Prostate gland (tissue), 2 donors: ENCODE data around the gene TMEM135. TPM values are rescaled to one million over a fixed set of nuclear protein-coding genes. Genes with fewer than 3 reads are reported as not detected.
"Not testable (repeated sequence)": the region's sequence is repeated elsewhere in the genome, so short reads cannot be mapped to it uniquely, and the experiment has no call there.

Experiments
- DNase-seq: peaks from one replicate; pipeline ENCODE4 v3.0.0-alpha.2; 2019; ENCODE audit warnings: low spot score
- H3K27ac ChIP-seq, 2 donors: fragments of 200-600 bp; sonication (generic); 2 replicates each; pipeline ENCODE4 v1.5.1; 2017 to 2019
- H3K27me3 ChIP-seq: fragments of 200-600 bp; sonication (generic); replicated peaks from 2 replicates; pipeline ENCODE4 v1.5.1; 2019; ENCODE audit not compliant: insufficient read depth
- H3K36me3 ChIP-seq, 2 donors: fragments of 200-600 bp; sonication (generic); 1 replicate in 1 of 2; 2 replicates in 1 of 2; pipeline versions ENCODE4 v1.5.1 to v1.8.1; 2017 to 2019
- H3K4me1 ChIP-seq: fragments of 200-600 bp; sonication (generic); replicated peaks from 2 replicates; pipeline ENCODE4 v1.5.1; 2019
- H3K4me3 ChIP-seq, 2 donors: fragments of 200-600 bp; sonication (generic); 2 replicates each; pipeline ENCODE4 v1.5.1; 2017 to 2019
- H3K9me3 ChIP-seq: fragments of 200-600 bp; sonication (generic); 2 replicates; pipeline ENCODE4 v1.5.1; 2017
- POLR2A ChIP-seq: fragments of 450-650 bp; IDR thresholded peaks from one replicate; pipeline ENCODE4 v1.6.1; 2016; ENCODE audit warnings: antibody characterized with exemption, mild to moderate bottlenecking
- POLR2AphosphoS5 ChIP-seq: sonication (generic); formaldehyde crosslinking; IDR thresholded peaks from one replicate; pipeline ENCODE4 v1.6.1; 2017; ENCODE audit warnings: antibody characterized with exemption
- WGBS: methylation state at CpG from one replicate; pipeline ENCODE4 v1.1.5; 2018; 5-methylcytosine and 5-hydroxymethylcytosine counted together
- intact Hi-C: fragments of 100-400 bp; cut with DNase I; formaldehyde crosslinking; loops from one replicate; pipeline ENCODE4 v1.14.2; 2022
- total RNA-seq, 2 donors: library from RNA; depleted of rRNA; stranded (reverse); fragments of >200 nt; gene quantifications; one replicate each; pipeline ENCODE4 v1.1.0, GENCODE V29; 2016
- TF ChIP-seq, protein P1 (sequence below), 4 experiments: fragments of 200-600 bp in 2 of 4; fragments of 450-650 bp in 2 of 4; sonication (generic) in 2 of 4; IDR thresholded peaks; 1 replicate in 3 of 4; 2 replicates in 1 of 4; pipeline ENCODE4 v1.5.1; 2016 to 2019; ENCODE audit warnings: antibody characterized with exemption in 4 of 4, mild to moderate bottlenecking in 2 of 4, moderate library complexity in 2 of 4

Gene TMEM135
- total RNA-seq, 2 donors from 2014 or later = 22.3 to 42.1 TPM

DNA sequence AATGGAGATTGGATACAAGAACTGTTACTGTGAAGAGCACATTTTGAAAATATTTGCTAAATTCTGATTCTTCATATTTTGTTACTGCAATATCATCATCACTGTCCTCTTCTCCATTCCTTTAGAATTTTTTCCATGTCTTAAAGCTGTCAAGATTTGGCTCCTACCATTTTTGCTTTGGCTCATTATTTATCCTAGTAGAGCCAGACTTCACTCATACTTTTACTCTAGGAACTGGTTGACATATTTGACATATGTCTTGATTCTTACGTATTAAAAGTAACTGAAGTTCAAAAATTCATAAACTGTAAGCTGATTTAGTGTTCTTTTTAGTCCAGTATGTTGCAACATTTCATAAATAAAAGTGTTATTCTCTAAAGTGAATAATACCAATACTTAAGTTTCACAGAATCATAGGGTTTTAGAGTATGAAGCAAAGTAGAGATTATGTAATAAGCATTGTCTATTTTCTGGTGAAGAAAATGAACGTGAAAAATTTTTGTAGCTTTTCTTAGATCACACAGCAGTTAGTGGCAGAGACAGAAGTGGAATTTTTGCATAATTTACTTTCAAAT is 225.6 kb downstream of the TMEM135 start:
- Histone ChIP-seq H3K36me3 (no peaks in the 10 kb centered on the region), H3K9me3 (no peaks in the 10 kb centered on the region), H3K27me3 (no peaks in the 10 kb centered on the region), H3K4me1 (no peaks in the 10 kb centered on the region), H3K27ac (no peak overlapping the region), H3K4me3 (no peak overlapping the region)
- no peak for DNase-seq
- intact Hi-C loops = no loop called here
- no peak for TF ChIP-seq POLR2AphosphoS5
- TF ChIP-seq, protein P1, sequence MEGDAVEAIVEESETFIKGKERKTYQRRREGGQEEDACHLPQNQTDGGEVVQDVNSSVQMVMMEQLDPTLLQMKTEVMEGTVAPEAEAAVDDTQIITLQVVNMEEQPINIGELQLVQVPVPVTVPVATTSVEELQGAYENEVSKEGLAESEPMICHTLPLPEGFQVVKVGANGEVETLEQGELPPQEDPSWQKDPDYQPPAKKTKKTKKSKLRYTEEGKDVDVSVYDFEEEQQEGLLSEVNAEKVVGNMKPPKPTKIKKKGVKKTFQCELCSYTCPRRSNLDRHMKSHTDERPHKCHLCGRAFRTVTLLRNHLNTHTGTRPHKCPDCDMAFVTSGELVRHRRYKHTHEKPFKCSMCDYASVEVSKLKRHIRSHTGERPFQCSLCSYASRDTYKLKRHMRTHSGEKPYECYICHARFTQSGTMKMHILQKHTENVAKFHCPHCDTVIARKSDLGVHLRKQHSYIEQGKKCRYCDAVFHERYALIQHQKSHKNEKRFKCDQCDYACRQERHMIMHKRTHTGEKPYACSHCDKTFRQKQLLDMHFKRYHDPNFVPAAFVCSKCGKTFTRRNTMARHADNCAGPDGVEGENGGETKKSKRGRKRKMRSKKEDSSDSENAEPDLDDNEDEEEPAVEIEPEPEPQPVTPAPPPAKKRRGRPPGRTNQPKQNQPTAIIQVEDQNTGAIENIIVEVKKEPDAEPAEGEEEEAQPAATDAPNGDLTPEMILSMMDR (IDR thresholded peaks at IDR 0.05) = no peak
- no peak for TF ChIP-seq POLR2A
- WGBS = 26% methylated on average over 2 of the region's 2 CpGs

DNA sequence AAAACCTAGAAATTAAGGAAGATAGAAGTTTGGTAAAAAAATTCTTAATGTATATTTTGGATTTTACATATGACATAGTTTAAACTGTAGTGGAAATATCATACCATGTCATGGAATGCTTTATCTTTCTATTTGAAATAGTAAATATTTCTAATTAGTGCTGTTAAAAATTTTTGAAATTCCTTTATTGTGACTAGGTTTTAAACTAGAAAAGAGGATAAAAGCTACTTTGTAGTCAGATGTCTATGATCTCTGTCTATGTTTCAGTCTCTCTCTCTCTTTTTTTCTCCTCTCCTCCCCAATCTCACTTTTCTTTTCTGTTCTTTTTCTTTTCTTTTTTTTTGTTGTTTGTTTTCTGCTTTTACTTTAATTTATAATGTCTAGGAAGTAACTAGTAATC is 226.2 kb downstream of the TMEM135 start:
- no peaks in the 10 kb centered on the region for H3K36me3 ChIP-seq
- TF ChIP-seq POLR2AphosphoS5 = no peak
- TF ChIP-seq, protein P1 (IDR thresholded peaks at IDR 0.05) = no peak
- no peak for TF ChIP-seq POLR2A
- H3K27me3 ChIP-seq = no peaks in the 10 kb centered on the region
- H3K4me3 ChIP-seq = no peak overlapping the region
- DNase-seq = no peak
- H3K4me1 ChIP-seq = no peaks in the 10 kb centered on the region
- intact Hi-C loops = no loop called here
- no peaks in the 10 kb centered on the region for H3K9me3 ChIP-seq
- no peak overlapping the region for H3K27ac ChIP-seq

DNA sequence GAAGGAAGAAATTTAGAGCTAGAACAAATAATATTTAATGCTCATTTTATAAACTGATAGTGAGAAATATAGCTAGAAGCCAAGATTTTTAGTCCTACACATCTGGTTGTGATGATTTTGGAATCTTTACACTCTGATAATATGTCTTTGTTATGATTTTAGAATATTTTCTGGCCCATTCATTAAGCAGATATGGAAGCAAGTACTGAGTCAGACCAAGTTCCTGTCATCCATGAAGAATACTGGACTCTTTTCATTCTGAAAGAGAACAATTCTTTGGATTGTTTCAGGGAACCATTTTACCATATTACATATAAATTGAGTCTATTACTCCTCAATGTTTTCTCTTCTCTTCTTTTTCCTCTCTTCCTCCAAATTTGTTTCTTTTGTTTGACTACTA is 227.4 kb downstream of the TMEM135 start:
- Histone ChIP-seq H3K27ac (no peak overlapping the region), H3K4me3 (no peak overlapping the region), H3K9me3 (no peaks in the 10 kb centered on the region), H3K27me3 (no peaks in the 10 kb centered on the region), H3K4me1 (no peaks in the 10 kb centered on the region), H3K36me3 (no peaks in the 10 kb centered on the region)
- intact Hi-C loops = no loop called here
- no peak for TF ChIP-seq POLR2AphosphoS5
- TF ChIP-seq POLR2A = no peak
- TF ChIP-seq, protein P1 (IDR thresholded peaks at IDR 0.05) = no peak
- no peak for DNase-seq

DNA sequence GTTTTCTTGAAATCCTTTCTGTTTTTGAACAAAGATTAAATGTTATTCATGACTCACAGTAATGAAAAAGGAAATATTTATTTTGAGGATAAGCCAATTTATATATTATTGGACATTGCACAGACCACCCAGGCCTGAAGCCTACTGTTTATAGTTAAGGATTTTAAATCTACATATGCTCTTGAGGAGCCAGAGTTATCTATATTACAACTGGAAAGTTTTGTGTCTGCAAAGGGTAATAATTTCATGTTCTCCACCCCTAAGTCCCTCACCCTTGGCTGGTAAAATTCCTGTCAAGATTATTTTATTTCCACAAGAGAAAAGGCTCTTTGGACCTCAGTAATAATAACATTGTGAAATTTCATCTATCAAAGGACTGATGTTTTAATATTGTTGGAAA is 228.2 kb downstream of the TMEM135 start:
- DNase-seq = no peak
- H3K27me3 ChIP-seq = no peaks in the 10 kb centered on the region
- no peaks in the 10 kb centered on the region for H3K36me3 ChIP-seq
- no peak overlapping the region for H3K4me3 ChIP-seq
- TF ChIP-seq, protein P1 (IDR thresholded peaks at IDR 0.05) = no peak
- TF ChIP-seq POLR2A (no peak), POLR2AphosphoS5 (no peak)
- intact Hi-C loops = no loop called here
- no peak overlapping the region for H3K27ac ChIP-seq
- H3K4me1 ChIP-seq = no peaks in the 10 kb centered on the region
- no peaks in the 10 kb centered on the region for H3K9me3 ChIP-seq

DNA sequence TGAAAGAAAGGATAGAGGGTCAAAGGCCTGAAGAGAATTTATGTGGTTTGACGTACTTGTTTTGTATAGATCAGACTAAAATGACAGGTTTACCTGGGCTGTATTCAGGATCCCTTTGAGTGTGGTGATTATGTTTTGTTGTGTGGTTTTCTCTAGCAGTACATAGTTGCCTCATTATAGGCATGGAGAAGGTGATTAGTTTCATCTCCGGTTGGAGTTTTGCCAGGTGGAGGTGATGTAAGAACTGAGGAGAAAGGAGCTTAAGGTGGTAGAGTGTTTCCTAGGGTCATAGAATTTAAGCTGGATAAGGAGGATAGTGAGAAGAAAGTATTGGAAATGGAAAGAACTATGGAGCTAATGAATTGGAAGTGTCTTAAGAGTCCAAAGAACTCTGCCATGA is 229.0 kb downstream of the TMEM135 start:
- Histone ChIP-seq H3K27me3 (no peaks in the 10 kb centered on the region), H3K4me1 (no peaks in the 10 kb centered on the region), H3K27ac (no peak overlapping the region), H3K36me3 (no peaks in the 10 kb centered on the region), H3K4me3 (no peak overlapping the region), H3K9me3 (no peaks in the 10 kb centered on the region)
- intact Hi-C loops = no loop called here
- 69% methylated on average over 2 of the region's 2 CpGs for WGBS
- no peak for DNase-seq
- TF ChIP-seq, protein P1 (IDR thresholded peaks at IDR 0.05) = no peak
- TF ChIP-seq POLR2AphosphoS5 = no peak
- no peak for TF ChIP-seq POLR2A

DNA sequence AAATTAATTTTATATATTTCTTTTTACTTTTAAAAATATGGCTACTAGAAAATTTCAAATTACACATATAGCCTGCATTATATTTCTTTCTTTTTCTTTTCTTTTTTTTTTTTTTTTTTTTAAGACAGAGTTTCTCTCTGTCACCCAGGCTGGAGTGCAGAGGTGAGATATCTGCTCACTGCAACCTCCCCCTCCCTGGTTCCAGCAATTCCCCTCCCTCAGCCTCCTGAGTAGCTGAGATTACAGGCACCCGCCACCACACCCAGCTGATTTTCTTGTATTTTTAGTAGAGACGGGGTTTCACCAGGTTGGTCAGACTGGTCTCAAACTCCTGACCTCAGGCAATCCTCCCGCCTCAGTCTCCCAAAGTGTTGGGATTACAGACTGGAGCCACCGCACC is 234.2 kb downstream of the TMEM135 start:
- H3K27ac ChIP-seq, H3K36me3 ChIP-seq, DNase-seq, H3K9me3 ChIP-seq, H3K4me3 ChIP-seq, H3K4me1 ChIP-seq, H3K27me3 ChIP-seq, intact Hi-C loops: not testable (repeated sequence)
- 96% methylated on average over 4 of the region's 4 CpGs for WGBS
